Mucosa of descending colon (tissue), 3 donors: ENCODE data around the gene ABHD1. TPM values are rescaled to one million over a fixed set of nuclear protein-coding genes. Genes with fewer than 3 reads are reported as not detected.

Experiments used
- ATAC-seq: fragments of 200-7000 bp; cut with Tn5 transposase; one replicate; pipeline ENCODE4 v1.9.1; 2020; ENCODE audit warnings: mild to moderate bottlenecking, moderate library complexity
- DNase-seq, 3 donors: peaks; one replicate each; pipeline ENCODE4 v3.0.0-alpha.2; 2020
- H3K36me3 ChIP-seq: fragments of 200-600 bp; one replicate; pipeline ENCODE4 v1.8.0; 2021; ENCODE audit warnings: low read depth, mild to moderate bottlenecking
- H3K4me1 ChIP-seq: fragments of 200-600 bp; one replicate; pipeline ENCODE4 v1.8.0; 2021; ENCODE audit warnings: low read depth, mild to moderate bottlenecking
- H3K4me3 ChIP-seq: fragments of 200-600 bp; one replicate; pipeline ENCODE4 v1.8.0; 2021; ENCODE audit warnings: mild to moderate bottlenecking
- H3K9me3 ChIP-seq: fragments of 200-600 bp; one replicate; pipeline ENCODE4 v1.8.0; 2021; ENCODE audit warnings: mild to moderate bottlenecking
- CTCF ChIP-seq: fragments of 200-600 bp; IDR thresholded peaks from one replicate; pipeline ENCODE4 v1.8.0; 2022; ENCODE audit warnings: antibody characterized with exemption, mild to moderate bottlenecking
- intact Hi-C, 2 donors: fragments of 100-400 bp; cut with DNase I in 1 of 2; cut with micrococcal nuclease in 1 of 2; formaldehyde crosslinking; loops; one replicate each; pipeline versions ENCODE4 v1.11.0 to v1.11.1; 2022; cut with DNase I, micrococcal nuclease
- total RNA-seq, 3 donors: library from RNA; stranded (reverse); fragmentation: NEBNext Ultra II Directional in 2 of 3; extraction: Animal tissue kit (Norgen Biotek cat#: 25700) in 2 of 3; gene quantifications; one replicate each; pipeline versions ENCODE4 v1.2.1 to v1.2.4, GENCODE V29; 2021 to 2023
- donor health status: DM: no; HTN: no; CAD: no; lungs with moderate emphysema.
- donor health status: DM: no; HTN: no; CAD: no.
- donor health status: DM: no; HTN: yes; CAD: no.

ABHD1 gene
- total RNA-seq, 3 donors from 2014 or later, result 0.19 to 0.22 TPM; not detected in 1

- Histone ChIP-seq H3K9me3 (no peaks in the 10 kb centered on the region), H3K4me3 (no peak overlapping the region)
These were observed 40.7 kb upstream of the ABHD1 start for GRCh38 chr2:27082773-27083409.

GRCh38 chr2:27083410-27084296, 40.0 kb upstream of the ABHD1 start:
- no peak for ATAC-seq
- H3K9me3 ChIP-seq, result no peaks in the 10 kb centered on the region
- no peak overlapping the region for H3K4me3 ChIP-seq
- H3K36me3 ChIP-seq, result no peaks in the 10 kb centered on the region
- DNase-seq, result no peak
- intact Hi-C loops, result loop anchor here in 1 of 2 donors (10.0 kb wide), 2 partner anchors 49 to 119 kb away; partner anchors contain the start of gene TMEM214
- peaks cover 36% of the 10 kb centered on the region for H3K4me1 ChIP-seq
- no peak for TF ChIP-seq CTCF

More at GRCh38 chr2:27082773-27083409, 40.7 kb upstream of the ABHD1 start:
- intact Hi-C loops, result loop anchor here in 1 of 2 donors (10.0 kb wide), 2 partner anchors 48 to 118 kb away; partner anchors contain the start of gene TMEM214
- ATAC-seq, result no peak
- no peak for TF ChIP-seq CTCF
- Histone ChIP-seq H3K4me1 (peaks cover 36% of the 10 kb centered on the region), H3K36me3 (no peaks in the 10 kb centered on the region)
- DNase-seq, result peak in 1 of 3 donors; percentile 60

GRCh38 chr2:27084297-27085061, 39.1 kb upstream of the ABHD1 start:
- Histone ChIP-seq H3K4me3 (no peak overlapping the region), H3K9me3 (no peaks in the 10 kb centered on the region), H3K36me3 (no peaks in the 10 kb centered on the region), H3K4me1 (peaks cover 36% of the 10 kb centered on the region)
- no peak for ATAC-seq
- intact Hi-C loops, result loop anchor here in 1 of 2 donors (10.0 kb wide), 2 partner anchors 50 to 120 kb away; partner anchors contain the start of gene TMEM214
- no peak for DNase-seq
- no peak for TF ChIP-seq CTCF

- H3K4me1 ChIP-seq, result peaks cover 36% of the 10 kb centered on the region
- intact Hi-C loops, result loop anchor here in 1 of 2 donors (10.0 kb wide), 2 partner anchors 50 to 120 kb away; partner anchors contain the start of gene TMEM214
- no peak for TF ChIP-seq CTCF
- no peaks in the 10 kb centered on the region for H3K9me3 ChIP-seq
- DNase-seq, result no peak
- H3K4me3 ChIP-seq, result no peak overlapping the region
- ATAC-seq, result no peak
- H3K36me3 ChIP-seq, result no peaks in the 10 kb centered on the region
These were observed 38.4 kb upstream of the ABHD1 start for GRCh38 chr2:27085062-27085672.

- no peaks in the 10 kb centered on the region for H3K9me3 ChIP-seq
- peaks cover 33% of the 10 kb centered on the region for H3K4me1 ChIP-seq
- peak overlapping the region; percentile 28 for H3K4me3 ChIP-seq
- peak; percentile 62 for ATAC-seq
- H3K36me3 ChIP-seq, result no peaks in the 10 kb centered on the region
- no peak for TF ChIP-seq CTCF
- intact Hi-C loops, result loop anchor here in 1 of 2 donors (10.0 kb wide), 2 partner anchors 51 to 121 kb away; partner anchors contain the start of gene TMEM214
- DNase-seq, result peak; percentile 80 to 87 (median 86)
These were observed 37.9 kb upstream of the ABHD1 start for GRCh38 chr2:27085673-27086089.
